Suprapubic skin (tissue), 4 donors: ENCODE results near the gene ZNF165. TPM values are rescaled to one million over a fixed set of nuclear protein-coding genes. Genes with fewer than 3 reads are reported as not detected.
"Not testable (repeated sequence)": the region's sequence is repeated elsewhere in the genome, so short reads cannot be mapped to it uniquely, and the experiment has no call there.

Experiments
- DNase-seq, 2 donors: peaks; one replicate each; pipeline ENCODE4 v3.0.0-alpha.2; 2019; ENCODE audit warnings: low spot score in 2 of 2
- H3K27ac ChIP-seq: fragments of 200-600 bp; sonication (generic); one replicate; pipeline ENCODE4 v1.5.1; 2019
- H3K27me3 ChIP-seq: fragments of 200-600 bp; sonication (generic); one replicate; pipeline ENCODE4 v1.5.1; 2019
- H3K36me3 ChIP-seq: fragments of 200-600 bp; sonication (generic); one replicate; pipeline ENCODE4 v1.5.1; 2019
- H3K4me1 ChIP-seq: fragments of 200-600 bp; sonication (generic); one replicate; pipeline ENCODE4 v1.5.1; 2019
- H3K4me3 ChIP-seq: fragments of 200-600 bp; sonication (generic); one replicate; pipeline ENCODE4 v1.5.1; 2019; ENCODE audit warnings: mild to moderate bottlenecking
- H3K9me3 ChIP-seq: fragments of 200-600 bp; sonication (generic); one replicate; pipeline ENCODE4 v1.5.1; 2019
- EP300 ChIP-seq: sonication (generic); formaldehyde crosslinking; IDR thresholded peaks from one replicate; pipeline ENCODE4 v1.6.1; 2017; ENCODE audit warnings: antibody characterized with exemption
- POLR2A ChIP-seq, 2 donors: fragments of 450-650 bp; IDR thresholded peaks; one replicate each; pipeline ENCODE4 v1.6.1; 2017; ENCODE audit warnings: antibody characterized with exemption in 2 of 2, mild to moderate bottlenecking in 2 of 2, moderate library complexity in 2 of 2
- POLR2AphosphoS5 ChIP-seq, 3 donors: sonication (generic); formaldehyde crosslinking; IDR thresholded peaks; one replicate each; pipeline ENCODE4 v1.6.1; 2017; ENCODE audit warnings: antibody characterized with exemption in 3 of 3
- WGBS: methylation state at CpG from one replicate; pipeline ENCODE4 v1.1.5; 2018; 5-methylcytosine and 5-hydroxymethylcytosine counted together
- total RNA-seq, 4 donors: library from RNA; depleted of rRNA; stranded (reverse); fragments of >200 nt; gene quantifications; one replicate each; pipeline ENCODE4 v1.1.0, GENCODE V29; 2016
- TF ChIP-seq, protein P1 (sequence below), 2 donors: fragments of 200-600 bp in 1 of 2; fragments of 450-650 bp in 1 of 2; sonication (generic) in 1 of 2; IDR thresholded peaks; one replicate each; pipeline ENCODE4 v1.5.1; 2016 to 2019; ENCODE audit warnings: antibody characterized with exemption in 2 of 2, mild to moderate bottlenecking in 1 of 2, moderate library complexity in 1 of 2

Gene ZNF165
- total RNA-seq: 1 to 10 TPM in 3 of 4 donors, under 1 TPM in 1; 0.64 to 2.4 (median 2.0) TPM

DNA sequence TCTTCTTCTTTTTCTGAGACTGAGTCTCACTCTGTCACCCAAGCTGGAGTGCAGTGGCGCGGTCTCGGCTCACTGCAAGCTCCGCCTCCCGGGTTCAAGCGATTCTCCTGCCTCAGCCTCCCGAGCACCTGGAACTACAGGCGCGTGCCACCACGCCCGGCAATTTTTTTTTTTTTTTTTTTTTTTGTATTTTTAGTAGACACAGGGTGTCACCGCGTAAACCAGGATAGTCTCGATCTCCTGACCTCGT is at the start of gene ZNF165:
ZNF165 (plus strand) TSS at position 188 of the 250 bp plus-strand sequence. CDS start 4,913 bp downstream, outside the sequence.
- not testable (repeated sequence) for H3K4me1 ChIP-seq, H3K36me3 ChIP-seq, DNase-seq, H3K27me3 ChIP-seq, H3K9me3 ChIP-seq
- H3K4me3 ChIP-seq: peak within 1 kb of the TSS; percentile 88
- 0% methylated on average over 15 of the region's 15 CpGs for WGBS
- H3K27ac ChIP-seq: peak within 1 kb of the TSS; percentile 82

DNA sequence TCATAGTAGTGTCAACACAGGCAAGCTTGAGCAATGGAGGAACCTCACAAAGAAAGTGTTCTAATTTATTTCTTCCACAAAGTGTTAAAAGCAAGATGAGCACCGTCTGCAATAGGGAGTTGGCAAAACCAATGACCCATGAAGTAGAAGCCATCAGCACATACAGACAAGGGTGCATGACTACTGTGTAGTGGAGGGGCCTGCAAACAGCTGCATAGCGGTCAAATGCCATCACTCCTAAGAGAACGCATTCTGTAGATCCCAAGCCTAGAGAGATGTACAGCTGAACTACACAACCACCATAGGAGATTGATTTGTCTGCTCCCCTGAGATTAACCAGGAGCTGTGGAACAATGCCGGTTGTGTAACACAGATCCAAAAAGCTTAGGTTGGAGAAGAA is 26.8 kb upstream of the ZNF165 start:
- no peaks in the 10 kb centered on the region for H3K4me1 ChIP-seq
- DNase-seq: no peak
- no peak overlapping the region for H3K27ac ChIP-seq
- no peaks in the 10 kb centered on the region for H3K9me3 ChIP-seq
- H3K27me3 ChIP-seq: peaks cover 3% of the 10 kb centered on the region
- WGBS: 77% methylated on average over 4 of the region's 4 CpGs
- TF ChIP-seq, protein P1, sequence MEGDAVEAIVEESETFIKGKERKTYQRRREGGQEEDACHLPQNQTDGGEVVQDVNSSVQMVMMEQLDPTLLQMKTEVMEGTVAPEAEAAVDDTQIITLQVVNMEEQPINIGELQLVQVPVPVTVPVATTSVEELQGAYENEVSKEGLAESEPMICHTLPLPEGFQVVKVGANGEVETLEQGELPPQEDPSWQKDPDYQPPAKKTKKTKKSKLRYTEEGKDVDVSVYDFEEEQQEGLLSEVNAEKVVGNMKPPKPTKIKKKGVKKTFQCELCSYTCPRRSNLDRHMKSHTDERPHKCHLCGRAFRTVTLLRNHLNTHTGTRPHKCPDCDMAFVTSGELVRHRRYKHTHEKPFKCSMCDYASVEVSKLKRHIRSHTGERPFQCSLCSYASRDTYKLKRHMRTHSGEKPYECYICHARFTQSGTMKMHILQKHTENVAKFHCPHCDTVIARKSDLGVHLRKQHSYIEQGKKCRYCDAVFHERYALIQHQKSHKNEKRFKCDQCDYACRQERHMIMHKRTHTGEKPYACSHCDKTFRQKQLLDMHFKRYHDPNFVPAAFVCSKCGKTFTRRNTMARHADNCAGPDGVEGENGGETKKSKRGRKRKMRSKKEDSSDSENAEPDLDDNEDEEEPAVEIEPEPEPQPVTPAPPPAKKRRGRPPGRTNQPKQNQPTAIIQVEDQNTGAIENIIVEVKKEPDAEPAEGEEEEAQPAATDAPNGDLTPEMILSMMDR (IDR thresholded peaks at IDR 0.05): no peak
- TF ChIP-seq POLR2A (IDR thresholded peaks at IDR 0.05): no peak
- TF ChIP-seq POLR2AphosphoS5 (IDR thresholded peaks at IDR 0.05): no peak
- TF ChIP-seq EP300: no peak
- no peaks in the 10 kb centered on the region for H3K36me3 ChIP-seq
- no peak overlapping the region for H3K4me3 ChIP-seq

DNA sequence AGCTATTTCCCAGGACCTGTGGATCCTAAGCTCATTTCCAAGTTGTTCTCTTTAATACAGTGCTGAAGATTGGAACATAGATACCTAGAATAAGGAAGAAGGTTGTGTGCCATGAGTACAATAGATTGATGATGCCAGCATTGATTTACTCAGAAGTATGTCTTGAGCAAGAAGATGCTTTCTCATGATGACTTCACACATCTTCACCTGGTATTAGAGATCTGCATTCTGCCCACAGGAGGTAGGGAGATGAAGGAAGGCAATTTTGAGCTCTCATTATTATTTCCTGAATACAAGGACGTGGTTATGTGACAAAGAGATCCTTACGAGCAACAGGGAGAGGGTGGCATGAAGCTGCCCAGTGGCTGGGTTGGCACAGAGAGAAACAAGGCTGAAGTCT is 20.0 kb upstream of the ZNF165 start:
- no peak overlapping the region for H3K4me3 ChIP-seq
- H3K27me3 ChIP-seq: peaks cover 15% of the 10 kb centered on the region
- TF ChIP-seq EP300: no peak
- no peak for TF ChIP-seq POLR2A (IDR thresholded peaks at IDR 0.05)
- TF ChIP-seq, protein P1 (IDR thresholded peaks at IDR 0.05): no peak
- no peak for TF ChIP-seq POLR2AphosphoS5 (IDR thresholded peaks at IDR 0.05)
- H3K36me3 ChIP-seq: no peaks in the 10 kb centered on the region
- no peaks in the 10 kb centered on the region for H3K4me1 ChIP-seq
- WGBS: 35% methylated on average over 2 of the region's 2 CpGs
- no peak overlapping the region for H3K27ac ChIP-seq
- H3K9me3 ChIP-seq: no peaks in the 10 kb centered on the region
- DNase-seq: no peak

DNA sequence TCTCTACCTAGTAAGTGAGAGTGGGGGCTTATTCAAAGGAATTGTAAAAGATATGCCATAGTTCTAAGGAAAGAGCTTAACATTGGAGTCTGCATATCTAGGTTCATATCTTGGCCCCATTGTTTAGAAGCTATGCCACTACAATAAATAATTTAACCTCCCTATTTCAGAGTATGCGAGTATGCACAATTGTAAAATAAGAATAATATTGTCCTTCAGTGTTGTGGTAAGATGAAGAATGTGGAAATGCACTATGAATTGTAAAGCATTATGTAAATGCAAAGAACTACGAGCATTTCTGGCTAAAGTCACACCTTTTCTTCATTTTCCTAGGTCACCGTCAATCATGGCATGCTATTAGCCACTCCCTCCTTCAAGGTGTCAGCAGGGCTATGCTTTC is 16.1 kb upstream of the ZNF165 start:
- no peaks in the 10 kb centered on the region for H3K4me1 ChIP-seq
- no peaks in the 10 kb centered on the region for H3K9me3 ChIP-seq
- H3K36me3 ChIP-seq: no peaks in the 10 kb centered on the region
- no peak for TF ChIP-seq POLR2AphosphoS5 (IDR thresholded peaks at IDR 0.05)
- H3K4me3 ChIP-seq: no peak overlapping the region
- 69% methylated on average over 3 of the region's 3 CpGs for WGBS
- DNase-seq: no peak
- H3K27ac ChIP-seq: no peak overlapping the region
- peaks cover 20% of the 10 kb centered on the region for H3K27me3 ChIP-seq

DNA sequence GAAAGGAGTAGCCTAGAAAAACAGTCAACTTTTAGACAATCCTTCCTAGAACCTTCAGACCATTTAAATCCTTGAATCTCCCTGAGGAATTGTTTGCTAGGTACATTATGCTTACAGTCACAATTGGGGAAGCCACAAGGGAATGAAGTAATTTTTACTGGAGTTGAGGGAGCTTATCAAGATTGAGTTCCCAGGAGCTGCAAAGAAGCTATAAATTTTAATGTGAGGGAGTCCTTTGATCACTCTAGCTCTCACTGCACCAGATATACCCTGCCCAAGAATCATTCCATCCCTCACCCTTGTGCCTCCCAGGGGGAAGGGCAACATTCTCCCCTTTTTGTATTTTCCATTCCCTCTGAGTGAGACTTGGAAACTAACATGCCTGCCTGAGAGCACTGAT is 12.3 kb upstream of the ZNF165 start:
- TF ChIP-seq POLR2AphosphoS5 (IDR thresholded peaks at IDR 0.05) (no peak), POLR2A (IDR thresholded peaks at IDR 0.05) (no peak), EP300 (no peak)
- TF ChIP-seq, protein P1 (IDR thresholded peaks at IDR 0.05): no peak
- Histone ChIP-seq H3K4me3 (no peak overlapping the region), H3K27me3 (peaks cover 13% of the 10 kb centered on the region), H3K4me1 (no peaks in the 10 kb centered on the region), H3K9me3 (no peaks in the 10 kb centered on the region), H3K27ac (no peak overlapping the region), H3K36me3 (no peaks in the 10 kb centered on the region)
- no peak for DNase-seq

DNA sequence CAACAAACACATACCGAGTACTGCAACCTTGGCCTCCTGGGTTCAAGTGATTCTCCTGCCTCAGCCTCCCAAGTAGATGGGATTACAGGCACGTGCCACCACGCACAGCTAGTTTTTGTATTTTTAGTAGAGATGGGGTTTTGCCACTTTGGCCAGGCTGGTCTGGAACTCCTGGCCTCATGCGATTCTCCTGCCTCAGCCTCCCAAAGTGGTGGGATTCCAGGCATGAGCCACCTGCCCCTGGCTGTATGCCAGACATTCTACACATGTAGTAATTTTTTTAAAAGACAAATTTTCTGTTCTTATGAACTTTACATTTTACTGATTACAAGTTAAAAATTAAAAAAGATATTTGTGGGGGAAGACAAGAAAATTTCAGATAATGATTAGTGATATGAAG is 9.4 kb upstream of the ZNF165 start:
- not testable (repeated sequence) for DNase-seq, H3K36me3 ChIP-seq, H3K4me1 ChIP-seq, H3K27ac ChIP-seq, H3K9me3 ChIP-seq, H3K27me3 ChIP-seq, H3K4me3 ChIP-seq
- 84% methylated on average over 4 of the region's 4 CpGs for WGBS

DNA sequence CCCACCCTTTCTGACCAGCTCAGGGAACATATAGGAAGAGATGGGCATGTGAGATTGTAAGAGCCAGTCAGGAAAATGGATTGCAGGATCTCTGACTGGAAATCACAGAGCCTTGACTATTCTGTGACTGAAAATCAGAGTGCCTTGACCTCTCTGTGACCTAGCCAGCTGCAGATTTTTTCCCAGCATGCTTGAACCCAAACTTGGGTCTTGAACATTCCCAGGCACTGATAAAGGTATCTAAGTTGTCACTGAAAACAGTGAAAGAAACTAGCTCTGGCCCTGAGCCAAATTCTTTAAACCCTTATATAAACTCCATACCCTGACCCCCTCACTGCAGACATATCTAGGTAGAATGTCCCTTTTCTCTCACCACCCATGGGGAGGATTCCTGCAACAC is 2.3 kb upstream of the ZNF165 start:
- no peak overlapping the region for H3K4me3 ChIP-seq
- TF ChIP-seq POLR2A (IDR thresholded peaks at IDR 0.05) (no peak), POLR2AphosphoS5 (IDR thresholded peaks at IDR 0.05) (no peak), EP300 (no peak)
- TF ChIP-seq, protein P1 (IDR thresholded peaks at IDR 0.05): no peak

More for the DNA sequence above, 2.3 kb upstream of the ZNF165 start:
- no peaks in the 10 kb centered on the region for H3K27me3 ChIP-seq
- H3K36me3 ChIP-seq: no peaks in the 10 kb centered on the region
- DNase-seq: no peak
- H3K27ac ChIP-seq: no peak overlapping the region
- H3K4me1 ChIP-seq: peaks cover 7% of the 10 kb centered on the region
- H3K9me3 ChIP-seq: no peaks in the 10 kb centered on the region
